GM19395 (cell line): ENCODE results near the gene GYS2.
"Not testable (repeated sequence)": the region's sequence is repeated elsewhere in the genome, so short reads cannot be mapped to it uniquely, and the experiment has no call there.

Source experiments
- ATAC-seq: cut with Tn5 transposase; IDR thresholded peaks from one replicate; pipeline ENCODE4 v1.9.1; 2021; ENCODE audit warnings: mild to moderate bottlenecking, moderate library complexity; ENCODE audit not compliant: unreplicated experiment

Gene GYS2

DNA sequence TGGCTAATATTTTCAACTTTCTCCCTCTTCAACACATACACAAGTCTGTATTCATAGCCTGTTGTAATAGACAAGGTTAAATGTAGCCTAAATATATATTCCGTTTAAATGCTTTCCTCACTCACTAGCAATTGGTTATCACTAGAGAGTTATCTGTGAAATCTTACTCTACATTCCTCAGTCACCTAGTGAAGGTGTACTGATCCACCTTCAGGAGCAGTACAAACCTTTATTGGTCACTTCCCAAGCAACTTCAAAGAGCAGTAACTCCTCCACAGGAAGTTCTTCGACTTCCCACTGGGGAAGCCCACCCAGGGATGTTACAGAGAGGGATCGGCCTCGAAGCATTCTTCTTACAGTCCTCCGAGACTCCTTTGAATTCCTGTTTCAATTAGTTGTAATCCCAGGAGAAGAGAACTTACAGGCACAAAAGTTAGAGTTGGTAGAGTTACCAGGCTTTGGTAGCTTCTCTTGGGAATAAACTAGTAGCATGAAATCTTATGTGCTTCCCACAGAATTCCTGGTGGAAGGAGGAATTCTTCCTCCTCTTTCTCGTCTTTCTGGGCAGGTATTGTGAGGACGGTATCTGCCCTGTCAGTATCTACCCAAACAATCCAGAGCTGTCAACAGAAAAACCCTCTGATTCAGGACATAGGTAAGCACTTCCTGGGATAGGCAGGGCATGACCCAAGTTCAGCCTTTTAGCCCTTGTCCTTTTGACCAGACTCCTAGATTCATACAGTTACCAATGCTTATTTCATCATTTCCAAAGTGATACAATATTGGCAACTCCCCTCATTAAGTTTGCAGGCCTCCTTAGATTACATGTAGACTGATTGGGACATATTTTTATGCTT is at the start of gene GYS2:
Gene GYS2, minus strand, starts transcription at position 603 of the 857 bp plus-strand sequence. Its CDS starts 255 bp downstream, at position 348.
- no peak for ATAC-seq

DNA sequence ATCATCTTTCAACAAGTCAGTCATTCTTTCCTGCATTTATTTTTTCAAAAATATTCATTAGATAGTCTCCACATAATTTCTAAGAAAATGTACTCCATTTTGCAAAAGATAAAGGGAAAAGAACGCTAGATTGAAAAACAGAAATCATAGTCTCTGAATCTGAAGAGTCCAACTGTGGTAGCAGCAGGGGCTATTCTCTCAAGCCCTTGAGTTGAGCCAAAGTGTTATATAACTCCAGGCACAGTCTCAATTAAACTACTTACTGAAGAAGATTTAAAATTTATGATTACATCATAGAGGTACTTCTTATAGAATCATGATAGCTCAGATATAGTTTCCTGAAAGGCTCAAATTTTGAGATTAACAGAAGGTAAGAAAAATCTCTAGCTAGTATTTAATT is 47.2 kb upstream of the GYS2 start:
- ATAC-seq, result no peak

DNA sequence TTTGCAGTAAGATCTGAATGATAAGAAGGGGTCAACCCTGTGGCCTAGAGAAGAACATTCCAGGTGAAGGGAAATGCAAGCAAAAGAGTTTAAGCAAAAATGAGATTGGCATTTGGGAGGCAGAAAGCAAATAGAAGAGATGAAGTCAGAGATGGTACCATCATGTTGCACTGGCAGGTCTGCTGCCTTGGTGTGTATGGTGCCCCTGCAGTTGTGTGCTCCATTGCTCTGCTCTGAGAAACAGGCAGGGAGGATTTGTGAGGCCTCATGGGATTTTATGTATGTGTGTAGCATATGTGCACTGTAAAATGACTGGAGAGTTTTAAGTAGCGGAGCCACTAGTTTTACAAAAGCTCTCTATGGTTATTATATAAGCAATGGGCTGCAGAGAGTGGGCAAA is 46.4 kb upstream of the GYS2 start:
- no peak for ATAC-seq

DNA sequence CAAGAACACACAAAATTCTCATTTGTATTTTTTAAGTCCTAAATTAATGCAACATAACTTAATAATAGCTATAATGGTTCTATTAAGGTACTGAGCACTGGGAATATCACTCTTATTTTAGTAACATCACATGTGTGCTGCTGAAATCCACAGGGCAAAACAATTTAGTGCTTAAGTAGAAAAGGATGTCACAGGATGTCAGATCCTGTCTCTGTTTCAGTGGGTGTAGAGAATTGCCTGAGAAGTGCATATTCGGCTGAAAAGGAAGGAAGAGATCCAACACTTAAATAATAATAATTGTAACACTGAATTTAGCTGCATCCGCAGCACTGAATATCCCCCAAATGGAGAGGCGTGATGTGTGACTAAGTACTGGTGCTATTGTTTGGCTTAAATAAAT is 44.4 kb upstream of the GYS2 start:
- no peak for ATAC-seq

DNA sequence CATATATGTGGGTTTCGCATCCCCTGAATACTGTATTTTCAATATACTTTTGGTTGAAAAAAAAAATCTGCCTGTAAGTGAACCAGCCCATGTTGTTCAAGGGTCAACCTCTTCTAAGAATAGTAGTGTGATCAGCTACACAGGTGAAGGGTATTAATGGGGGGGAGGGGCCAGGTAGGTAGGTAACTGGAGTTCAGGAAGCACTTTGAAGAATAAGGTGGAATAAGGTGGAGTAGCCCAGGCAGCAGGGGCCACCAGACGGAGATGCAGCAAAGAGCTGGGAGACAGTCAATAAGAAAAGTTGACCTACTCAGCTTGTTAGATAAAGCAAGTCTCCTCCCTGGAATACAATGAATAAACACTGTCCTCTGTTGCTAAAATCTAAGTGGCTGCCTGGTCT is 43.7 kb upstream of the GYS2 start:
- ATAC-seq, result no peak

DNA sequence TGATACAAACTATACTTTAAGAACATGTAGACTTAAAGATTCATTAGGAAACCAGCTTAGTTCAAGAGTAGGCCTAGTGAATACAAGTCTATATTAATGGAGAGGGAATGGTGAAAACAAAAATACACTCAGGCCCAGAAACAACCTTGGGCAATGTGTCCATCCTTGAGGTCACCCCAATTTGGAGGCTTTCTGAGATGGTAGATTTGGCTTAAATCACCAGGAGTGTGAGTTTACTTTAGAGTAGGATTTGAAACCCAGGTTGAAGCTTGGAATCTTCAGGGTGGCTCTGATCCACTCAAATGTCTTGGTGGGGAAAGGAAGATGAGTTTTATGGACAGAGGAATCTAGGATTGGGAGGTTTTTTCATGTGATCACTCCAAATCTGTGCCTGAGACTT is 42.5 kb upstream of the GYS2 start:
- no peak for ATAC-seq

GRCh38 chr12:21645041-21645500 is 40.4 kb upstream of the GYS2 start:
- ATAC-seq, result not testable (repeated sequence)

DNA sequence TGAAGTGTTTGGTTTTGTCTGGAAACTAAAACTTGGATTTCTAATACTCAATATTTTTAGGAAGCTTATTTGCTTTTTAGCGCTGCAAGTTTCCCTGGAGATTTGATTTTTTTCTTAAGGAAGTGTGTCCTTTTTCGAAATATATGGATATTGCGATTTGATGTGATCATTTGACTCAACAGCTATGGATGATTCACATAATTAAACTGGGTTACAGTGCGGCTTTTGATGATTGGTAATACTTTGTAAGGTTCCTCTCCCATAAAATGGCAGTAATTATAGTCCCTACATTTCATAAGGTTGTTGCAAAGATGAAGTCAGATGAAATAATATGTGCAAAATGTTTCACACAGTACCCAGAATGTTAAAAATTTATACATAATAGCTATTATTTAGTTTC is 39.9 kb upstream of the GYS2 start:
- no peak for ATAC-seq

- ATAC-seq, result no peak
Measured at GRCh38 chr12:21643758-21644157, 39.1 kb upstream of the GYS2 start.

- ATAC-seq, result no peak
Measured at GRCh38 chr12:21642707-21643389, 38.2 kb upstream of the GYS2 start.

- no peak for ATAC-seq
Measured at GRCh38 chr12:21638054-21638891, 33.6 kb upstream of the GYS2 start.

DNA sequence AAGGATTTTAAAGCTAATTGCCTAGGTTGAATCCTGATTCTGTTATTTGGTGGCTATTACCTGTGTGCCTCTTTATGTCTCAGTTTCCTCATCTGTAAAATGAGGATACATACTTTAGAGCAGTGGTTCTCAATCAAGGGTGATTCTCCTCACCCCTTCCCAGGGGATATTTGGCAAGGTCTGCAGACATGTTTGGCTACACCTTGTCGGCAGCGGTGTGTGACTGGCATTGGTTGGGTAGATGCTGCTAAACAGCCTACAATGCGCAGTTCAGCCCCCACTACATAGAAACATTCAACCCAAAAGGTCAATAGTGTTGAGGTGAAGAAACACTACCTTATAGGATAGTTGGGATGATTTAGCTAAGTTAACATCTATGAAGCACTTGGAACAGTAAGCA is 29.6 kb upstream of the GYS2 start:
- no peak for ATAC-seq

GRCh38 chr12:21631367-21631766 is 26.7 kb upstream of the GYS2 start:
- ATAC-seq, result no peak

GRCh38 chr12:21627924-21628323 is 23.3 kb upstream of the GYS2 start:
- ATAC-seq, result no peak

DNA sequence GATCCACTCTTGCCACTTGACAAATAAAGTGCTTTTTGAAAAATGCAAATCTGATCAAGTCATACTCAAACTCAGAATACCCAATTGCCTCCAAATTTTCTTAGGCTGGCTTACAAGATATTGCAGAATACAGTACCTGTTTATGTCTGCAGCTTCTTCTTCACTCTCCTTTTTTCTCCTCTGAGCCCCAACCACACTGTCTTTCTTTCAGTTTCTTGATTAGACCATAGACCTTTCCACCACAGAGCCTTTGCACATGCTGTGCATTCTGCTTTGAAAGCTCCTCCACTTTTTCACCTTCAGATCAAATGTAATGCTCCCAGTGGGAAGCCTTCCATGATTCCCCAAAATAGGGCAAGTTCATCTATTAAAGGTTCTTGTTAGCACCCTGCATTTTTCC is 13.9 kb upstream of the GYS2 start:
- no peak for ATAC-seq

DNA sequence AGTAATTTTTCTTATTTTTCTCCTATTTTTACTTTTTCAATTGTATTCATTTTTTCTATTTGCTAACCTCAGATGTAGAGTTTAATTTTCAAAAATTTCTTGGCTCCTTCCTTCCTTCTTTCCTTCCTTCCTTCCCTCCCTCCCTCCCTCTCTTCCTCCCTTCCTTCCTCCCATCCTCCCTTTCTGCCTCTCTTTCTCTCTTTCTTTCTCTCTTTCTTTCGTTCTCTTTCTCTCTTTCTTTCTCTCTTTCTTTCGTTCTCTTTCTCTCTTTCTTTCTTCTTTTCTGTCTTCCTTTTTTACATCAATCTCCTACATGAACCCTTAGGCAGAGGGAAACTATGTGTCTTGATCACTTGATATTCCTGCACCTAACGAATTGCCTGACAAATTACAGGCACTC is 12.4 kb upstream of the GYS2 start:
- ATAC-seq, result no peak

DNA sequence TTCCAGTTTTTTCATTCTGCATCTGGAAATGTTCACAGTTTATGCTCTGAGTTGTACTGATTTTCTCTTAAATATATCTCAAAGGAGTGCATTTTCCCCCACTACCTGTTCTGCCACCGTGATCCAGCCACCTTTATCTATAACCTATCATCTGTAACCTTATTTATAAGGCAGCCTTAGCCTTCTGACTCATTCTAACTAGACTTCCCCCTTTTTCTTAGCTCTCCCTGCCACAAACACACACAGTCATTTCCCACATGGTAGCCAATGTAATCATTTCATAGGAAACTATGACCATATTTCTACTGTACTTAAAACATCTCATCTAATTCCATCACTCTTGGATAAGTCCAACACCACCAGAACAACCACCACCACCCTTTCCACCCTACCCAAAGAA is 10.8 kb upstream of the GYS2 start:
- ATAC-seq, result no peak

DNA sequence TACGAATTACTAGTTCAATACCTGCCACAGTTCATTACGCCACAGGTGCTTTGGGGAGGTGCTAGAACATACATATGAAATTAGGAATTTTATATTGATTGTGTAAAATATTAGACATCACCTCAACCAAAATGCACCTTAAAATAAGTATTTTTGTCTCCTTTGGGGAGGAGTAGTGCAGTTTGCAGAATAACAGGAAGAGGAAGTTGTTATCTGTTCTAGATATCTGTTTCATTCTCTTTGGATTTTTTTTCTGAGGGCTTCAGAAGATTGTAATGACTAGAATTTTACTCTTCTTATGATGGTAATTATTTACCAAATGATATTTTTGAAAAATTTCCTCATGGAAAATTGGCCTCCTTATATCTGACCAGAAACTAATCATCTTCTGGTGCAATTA is 9.9 kb upstream of the GYS2 start:
- no peak for ATAC-seq

DNA sequence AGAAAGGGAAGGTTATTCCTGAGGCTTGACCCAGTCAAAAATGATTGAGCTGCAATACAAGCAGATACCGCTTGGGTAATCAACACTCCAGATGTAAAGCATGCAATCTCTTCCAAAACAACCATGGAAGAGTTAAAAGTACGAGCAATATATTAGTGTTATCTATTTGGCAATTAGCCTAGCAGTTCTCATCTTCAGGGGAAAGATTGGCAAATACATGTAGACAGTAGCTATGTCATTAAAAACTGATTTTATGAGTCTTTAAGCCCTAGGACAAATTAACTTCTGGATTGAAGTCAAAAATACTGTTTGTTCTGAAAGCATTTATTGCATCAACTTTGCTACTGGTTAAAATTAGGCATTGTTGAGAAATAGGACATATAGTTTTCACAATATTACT is 9.3 kb upstream of the GYS2 start:
- ATAC-seq, result no peak

- no peak for ATAC-seq
Measured at GRCh38 chr12:21608196-21608595, 3.5 kb upstream of the GYS2 start.

- ATAC-seq, result no peak
Measured at GRCh38 chr12:21607701-21608100, 3.1 kb upstream of the GYS2 start.
